ENCODE data around the gene SCGB1A1.
"Not testable (repeated sequence)": the region's sequence is repeated elsewhere in the genome, so short reads cannot be mapped to it uniquely, and the experiment has no call there.

SCGB1A1 gene

DNA sequence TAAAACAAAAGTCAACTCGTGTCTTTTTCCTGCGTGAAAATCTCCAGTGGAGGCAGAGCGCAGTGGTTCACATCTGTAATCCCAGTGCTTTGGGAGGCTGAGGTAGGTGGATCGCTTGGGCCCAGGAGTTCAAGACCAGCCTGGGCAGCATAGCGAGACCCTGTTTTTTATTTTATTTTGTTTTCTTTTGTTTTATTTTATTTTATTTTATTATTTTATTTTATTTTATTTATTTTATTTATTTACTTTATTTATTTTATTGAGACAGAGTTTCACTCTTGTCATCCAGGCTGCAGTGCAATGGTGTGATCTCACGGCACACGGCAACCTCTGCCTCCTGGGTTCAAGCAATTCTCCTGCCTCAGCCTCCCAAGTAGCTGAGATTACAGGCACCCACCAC lies 31.1 kb downstream of the SCGB1A1 start:
- not testable (repeated sequence) for DNase-seq (ENCODE audit: low read depth)

DNA sequence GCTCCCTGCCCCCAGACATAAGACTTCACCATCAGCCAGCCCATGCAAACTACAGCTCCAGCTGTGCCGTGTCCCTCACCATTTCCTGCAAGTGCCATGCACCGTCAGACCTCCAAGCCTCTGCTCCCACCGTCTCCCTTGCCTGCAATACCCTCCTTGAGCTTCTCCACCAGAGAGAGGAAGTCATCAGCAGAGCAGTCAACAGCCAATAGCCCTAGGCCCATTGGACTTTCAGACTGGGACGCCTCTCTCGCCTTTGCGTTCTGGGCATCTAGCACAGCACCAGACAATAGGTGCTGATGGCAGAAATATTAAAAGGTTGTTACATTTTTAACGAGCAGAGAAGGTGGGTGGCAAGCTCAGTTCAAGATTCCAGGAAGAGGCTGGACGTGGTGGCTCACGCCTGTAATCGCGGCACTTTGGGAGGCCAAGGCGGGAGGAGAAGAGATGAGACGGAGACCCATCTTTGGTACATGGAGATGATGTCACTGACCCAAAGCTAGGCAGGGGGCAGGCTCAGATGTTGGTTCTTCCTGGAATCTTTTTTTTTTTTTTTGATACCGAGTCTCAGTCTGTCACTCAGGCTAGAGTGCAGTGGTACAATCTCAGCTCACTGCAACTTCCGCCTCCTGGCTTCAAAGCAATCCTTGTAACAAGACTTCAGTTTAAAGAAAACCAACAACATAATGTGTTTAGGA lies 31.9 kb downstream of the SCGB1A1 start:
- no peak for DNase-seq (ENCODE audit: low read depth)

DNA sequence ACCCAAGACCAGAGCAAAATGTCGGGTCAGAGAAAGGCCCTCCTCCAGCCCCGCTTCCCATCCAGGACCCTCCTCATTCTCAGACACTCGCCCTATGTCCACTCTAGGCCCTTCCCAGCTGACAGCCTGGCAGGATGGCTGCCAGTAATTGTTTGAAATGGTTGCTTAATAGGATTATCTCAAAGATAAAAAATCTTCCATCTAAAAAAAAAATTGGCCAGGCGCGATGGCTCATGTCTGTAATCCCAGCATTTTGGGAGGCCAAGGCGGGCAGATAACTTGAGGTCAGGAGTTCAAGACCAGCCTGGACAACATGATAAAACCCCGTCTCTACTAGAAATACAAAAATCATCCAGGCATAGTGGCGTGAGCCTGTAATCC lies 32.4 kb downstream of the SCGB1A1 start:
- no peak for DNase-seq (ENCODE audit: low read depth)

DNA sequence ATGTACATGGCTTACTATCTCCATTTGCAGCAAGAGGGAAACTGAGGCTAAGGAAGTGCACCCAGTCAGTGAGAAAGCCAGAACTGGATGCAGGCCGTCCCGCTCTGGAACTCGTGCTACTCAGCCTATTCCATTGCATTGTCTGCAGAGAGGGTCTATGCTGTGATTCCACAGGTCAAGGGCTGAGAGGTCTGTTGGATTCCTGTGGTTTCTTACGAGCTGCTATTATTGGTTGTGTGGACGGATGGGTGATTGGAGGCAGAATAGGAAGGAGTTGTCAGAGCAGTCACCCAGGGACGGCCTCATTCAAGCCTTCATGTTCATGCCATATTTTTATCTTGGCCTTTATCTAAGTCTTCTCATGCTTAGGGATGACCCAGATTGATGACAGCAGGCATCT lies 33.4 kb downstream of the SCGB1A1 start:
- DNase-seq (ENCODE audit: low read depth): no peak

DNA sequence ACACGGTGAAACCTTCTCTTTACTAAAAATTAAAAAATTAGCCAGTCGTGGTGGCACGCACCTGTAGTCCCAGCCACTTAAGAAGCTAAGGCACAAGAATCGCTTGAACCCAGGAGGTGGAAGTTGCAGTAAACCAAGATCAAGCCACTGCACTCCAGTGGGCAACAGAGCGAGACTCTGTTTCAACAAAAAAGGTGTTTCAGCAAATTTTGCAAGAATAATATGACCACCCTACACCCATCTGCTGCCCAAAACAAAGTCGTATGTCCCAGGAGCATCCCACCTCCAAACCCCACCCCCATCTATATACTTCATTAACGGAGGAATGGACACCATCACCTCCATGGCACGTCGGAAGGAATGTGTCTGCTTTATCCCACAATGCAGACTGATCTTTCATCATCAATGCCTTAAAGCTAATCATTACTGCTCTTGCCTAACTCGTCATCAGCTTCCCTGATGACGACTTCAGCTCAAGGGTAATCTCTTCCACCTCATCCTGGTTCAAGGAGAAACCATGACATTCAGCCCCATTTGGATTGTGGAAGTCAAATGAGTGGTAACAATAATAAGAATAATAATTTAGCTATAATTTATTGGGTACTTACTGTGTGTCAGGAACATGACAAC lies 34.1 kb downstream of the SCGB1A1 start:
- no peak for DNase-seq (ENCODE audit: low read depth)

DNA sequence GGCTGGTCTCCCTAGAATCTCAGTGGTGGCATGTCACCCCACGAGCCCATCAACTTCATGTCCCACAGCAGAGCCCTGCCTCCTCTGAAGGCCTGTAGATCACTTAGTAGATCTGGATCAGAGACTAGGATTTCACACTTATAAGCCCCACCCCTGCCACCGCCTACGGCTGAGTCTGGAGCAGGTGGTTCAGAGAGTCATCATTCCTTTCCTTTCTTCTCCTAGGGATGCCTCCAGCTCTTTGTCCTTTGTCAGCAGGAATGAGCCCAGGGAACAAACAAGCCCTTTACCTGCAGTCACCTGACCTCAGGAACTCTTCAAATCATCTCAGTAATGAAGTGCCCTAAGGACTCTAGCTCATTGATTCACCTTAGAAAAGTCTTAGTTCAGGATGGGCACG lies 37.8 kb downstream of the SCGB1A1 start:
- no peak for DNase-seq (ENCODE audit: low read depth)

DNA sequence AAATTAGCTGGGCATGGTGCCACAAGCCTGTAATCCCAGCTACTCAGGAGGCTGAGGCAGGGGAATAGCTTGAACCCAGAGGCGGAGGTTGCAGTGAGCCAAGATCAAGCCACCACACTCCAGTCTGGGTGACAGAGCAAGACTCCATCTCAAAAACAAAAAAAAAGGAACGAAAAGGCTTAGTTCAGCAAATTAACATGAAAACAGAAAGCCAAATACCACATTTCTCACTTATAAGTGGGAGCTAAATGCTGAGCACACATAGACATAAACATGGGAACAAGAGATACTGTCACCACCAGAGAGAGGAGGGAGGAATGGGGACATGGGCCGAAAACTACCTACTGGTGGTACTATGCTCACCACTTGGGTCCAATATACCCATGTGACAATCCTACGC lies 38.6 kb downstream of the SCGB1A1 start:
- no peak for DNase-seq (ENCODE audit: low read depth)

DNA sequence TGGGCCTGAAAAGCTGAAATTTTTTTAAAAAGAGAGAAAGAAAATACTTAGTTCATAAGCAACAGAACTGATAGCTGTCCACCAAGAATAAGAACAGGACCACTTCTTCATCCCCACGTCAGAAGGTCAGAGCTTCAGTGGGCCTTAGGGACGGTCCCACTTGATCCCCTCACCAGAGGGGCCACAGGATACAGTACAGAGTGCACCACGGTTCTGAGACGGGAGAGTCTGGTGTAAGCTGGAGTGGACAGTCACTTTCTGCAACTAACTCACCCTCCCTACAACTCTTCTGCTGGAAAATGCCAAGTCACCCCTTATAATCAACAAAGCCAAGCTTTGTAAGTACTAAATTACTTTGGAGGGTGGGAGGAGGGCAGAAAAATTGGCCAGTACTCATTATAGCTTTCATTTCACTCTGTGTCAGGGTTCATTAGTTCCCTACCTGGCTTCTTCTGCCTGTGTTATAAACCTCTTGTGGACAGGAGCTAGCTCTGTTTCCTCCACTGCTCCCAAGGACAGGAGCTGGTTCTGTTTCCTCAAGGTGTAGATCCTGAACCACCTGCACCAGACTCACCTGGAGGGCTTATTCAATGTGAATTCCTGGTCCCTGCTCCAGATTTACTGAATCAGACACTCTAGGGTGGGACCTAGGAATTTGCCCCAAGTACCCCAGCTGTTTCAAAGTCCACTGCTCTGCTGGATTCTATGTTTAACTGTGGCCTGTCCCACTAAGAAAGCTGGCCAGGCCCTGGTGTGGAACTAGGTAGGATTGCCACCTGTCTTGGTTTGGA lies 39.6 kb downstream of the SCGB1A1 start:
- no peak for DNase-seq (ENCODE audit: low read depth)

DNA sequence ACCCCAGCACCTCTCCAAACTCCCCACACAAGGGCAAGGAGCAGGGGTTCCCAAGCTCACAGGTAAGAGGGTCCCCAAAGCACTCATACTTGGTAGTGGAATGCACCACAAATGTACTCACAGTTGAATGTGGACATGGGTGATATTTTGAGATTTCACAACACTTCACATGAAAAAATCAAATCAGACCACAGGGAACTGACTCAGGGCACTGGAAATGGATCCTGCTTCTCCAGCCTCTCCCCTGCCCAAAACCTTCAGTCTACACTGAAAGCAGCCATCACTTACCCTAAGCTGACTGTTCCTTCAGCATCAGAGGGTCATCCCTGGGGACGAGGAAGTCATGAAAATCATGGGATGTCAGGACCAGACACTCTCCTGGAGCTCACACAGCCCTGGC lies 40.2 kb downstream of the SCGB1A1 start:
- no peak for DNase-seq (ENCODE audit: low read depth)

DNA sequence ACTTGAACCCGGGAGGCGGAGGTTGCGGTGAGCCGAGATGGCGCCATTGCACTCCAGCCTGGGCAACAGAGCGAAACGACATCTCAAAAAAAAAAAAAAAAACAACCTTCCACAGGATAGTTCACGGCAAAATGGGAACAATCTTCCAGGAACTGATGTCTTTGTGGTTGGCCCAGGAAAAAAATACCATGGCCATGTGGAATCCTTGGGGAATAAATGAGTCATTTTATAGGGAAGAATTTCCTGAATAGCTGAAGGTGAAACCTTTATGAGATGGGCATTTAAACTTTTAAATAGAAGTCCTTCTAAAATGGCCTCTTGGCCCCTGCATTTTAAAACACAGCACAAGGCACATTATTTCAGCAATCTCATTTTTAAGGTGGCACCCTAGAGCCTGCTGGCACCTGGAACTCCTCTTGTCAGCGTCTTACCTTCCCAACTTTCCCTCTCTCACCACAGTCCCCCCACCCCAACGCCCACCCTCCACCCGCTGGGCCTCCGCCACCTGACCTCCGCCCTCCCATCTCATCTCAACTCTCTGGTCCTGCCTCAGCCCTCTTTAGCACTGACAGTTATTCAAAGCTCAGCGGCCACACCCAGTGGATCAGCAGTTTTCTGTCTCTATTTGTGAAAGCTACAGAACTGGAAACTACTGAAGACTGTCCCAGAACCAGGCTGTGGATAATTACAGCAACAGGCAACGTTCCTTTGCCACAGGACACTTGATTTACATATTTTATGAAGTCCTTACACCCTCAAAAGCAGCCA lies 43.1 kb downstream of the SCGB1A1 start:
- no peak for DNase-seq (ENCODE audit: low read depth)

DNA sequence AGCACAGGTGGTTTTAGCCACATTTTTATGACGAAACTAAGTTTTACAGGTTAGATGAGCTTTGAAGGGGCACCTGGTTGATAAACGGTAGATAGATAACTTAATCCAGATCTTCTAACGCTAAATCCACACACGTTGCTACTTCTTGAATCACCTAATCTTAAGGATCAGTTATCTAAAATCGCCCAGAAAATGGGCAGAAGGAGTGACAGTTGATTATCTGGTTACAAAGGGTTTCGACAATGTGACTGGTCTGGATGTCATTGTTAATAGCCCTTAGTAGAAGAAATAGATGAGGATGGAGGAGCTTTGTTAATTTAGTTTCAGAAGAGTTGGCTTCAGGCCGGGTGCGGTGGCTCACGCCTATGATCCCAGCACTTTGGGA lies 43.7 kb downstream of the SCGB1A1 start:
- no peak for DNase-seq (ENCODE audit: low read depth)

DNA sequence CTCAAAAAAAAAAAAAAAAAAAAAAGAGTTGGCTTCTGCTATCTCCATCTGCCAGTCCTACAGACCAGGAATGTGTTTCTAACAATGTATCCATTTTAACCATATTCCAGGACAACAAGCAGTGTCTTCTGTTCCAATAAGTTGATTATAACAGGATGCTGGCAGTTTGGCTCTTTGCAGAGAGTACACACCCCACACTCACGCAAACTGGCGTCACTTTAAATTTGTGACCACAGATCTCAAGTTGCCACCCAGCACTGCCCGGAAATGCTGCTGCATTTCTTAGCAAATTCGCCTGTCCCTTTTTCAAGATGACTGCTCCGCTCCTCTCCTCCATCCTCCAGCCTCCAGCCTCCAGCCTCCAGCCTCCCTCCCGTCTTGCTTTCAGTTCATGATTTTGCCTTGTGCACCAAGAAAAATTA lies 44.3 kb downstream of the SCGB1A1 start:
- no peak for DNase-seq (ENCODE audit: low read depth)

DNA sequence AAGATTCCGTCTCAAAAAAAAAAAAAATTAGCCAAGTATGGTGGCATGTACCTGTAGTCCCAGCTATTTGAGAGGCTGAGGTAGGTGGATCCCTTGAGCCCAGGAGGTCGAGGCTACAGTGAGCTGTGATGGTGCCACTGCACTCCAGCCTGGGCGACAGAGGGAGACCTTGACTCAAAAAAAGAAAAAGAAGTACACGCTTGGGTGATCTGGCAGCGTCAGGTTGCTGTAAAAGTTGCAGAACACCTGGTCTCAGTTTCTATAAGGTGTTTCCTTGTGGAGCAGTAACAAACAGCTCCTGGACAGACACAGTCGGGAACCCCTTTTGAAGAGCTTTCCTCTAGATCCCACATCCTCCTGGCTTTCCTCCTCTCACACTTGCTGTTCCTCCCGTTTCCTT lies 45.8 kb downstream of the SCGB1A1 start:
- no peak for DNase-seq (ENCODE audit: low read depth)

DNA sequence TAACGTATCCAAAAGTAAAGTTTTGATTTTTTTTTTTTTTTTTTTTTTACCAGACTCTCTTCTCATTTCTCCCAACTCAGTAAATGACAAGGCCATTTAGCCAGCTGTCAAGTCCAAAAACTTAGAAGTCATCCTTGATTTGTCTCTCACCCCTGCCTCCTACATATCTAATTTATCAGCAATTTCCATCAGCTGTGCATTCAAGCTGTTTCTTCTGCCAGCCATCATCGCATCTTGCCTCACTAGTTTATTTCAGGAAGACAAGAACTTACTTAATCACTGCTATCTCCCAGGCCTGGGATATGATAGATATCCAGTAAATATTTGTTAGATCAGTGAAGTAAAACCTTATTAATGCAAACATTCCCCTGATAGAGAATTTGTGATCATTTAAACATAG lies 47.6 kb downstream of the SCGB1A1 start:
- no peak for DNase-seq (ENCODE audit: low read depth)

DNA sequence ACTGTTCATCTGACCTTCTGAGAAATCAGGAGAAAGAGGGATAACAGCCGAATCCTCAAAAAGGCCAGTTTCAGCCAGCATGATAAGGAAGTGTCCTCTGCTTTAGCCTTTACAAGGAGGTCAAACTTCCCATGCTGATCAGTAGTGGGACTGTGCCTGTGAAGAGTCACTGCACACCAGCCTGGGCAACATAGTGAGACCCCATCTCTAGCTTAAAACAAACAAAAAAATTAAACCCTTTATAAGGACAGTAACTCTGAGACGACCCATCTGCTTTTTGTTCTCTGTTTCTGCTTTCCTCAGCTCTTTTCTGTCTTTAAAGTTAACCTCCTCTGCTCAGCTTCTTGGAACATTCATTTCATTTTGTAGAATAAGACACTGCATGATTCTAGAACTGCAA lies 49.7 kb downstream of the SCGB1A1 start:
- DNase-seq (ENCODE audit: low read depth): no peak

DNA sequence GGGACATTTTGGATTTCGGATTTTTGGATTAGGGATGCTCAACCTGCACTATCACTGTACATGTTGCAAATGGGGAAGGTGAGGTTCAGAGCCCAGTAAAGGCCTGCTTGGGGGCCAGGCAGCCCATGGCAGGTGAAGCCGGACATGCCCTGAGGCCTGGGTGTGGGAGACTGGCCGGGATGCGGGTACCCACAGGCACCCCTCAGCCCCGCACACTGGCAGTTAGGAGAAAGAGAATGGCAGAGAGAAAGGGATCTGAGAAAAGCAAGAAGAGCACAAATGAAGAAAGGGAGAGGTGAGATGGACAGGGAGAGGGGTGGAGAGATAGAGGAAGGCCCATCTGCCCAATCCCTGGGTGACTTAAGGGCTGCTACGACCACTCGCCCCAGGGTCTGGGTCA lies 52.8 kb downstream of the SCGB1A1 start:
- DNase-seq (ENCODE audit: low read depth): no peak

DNA sequence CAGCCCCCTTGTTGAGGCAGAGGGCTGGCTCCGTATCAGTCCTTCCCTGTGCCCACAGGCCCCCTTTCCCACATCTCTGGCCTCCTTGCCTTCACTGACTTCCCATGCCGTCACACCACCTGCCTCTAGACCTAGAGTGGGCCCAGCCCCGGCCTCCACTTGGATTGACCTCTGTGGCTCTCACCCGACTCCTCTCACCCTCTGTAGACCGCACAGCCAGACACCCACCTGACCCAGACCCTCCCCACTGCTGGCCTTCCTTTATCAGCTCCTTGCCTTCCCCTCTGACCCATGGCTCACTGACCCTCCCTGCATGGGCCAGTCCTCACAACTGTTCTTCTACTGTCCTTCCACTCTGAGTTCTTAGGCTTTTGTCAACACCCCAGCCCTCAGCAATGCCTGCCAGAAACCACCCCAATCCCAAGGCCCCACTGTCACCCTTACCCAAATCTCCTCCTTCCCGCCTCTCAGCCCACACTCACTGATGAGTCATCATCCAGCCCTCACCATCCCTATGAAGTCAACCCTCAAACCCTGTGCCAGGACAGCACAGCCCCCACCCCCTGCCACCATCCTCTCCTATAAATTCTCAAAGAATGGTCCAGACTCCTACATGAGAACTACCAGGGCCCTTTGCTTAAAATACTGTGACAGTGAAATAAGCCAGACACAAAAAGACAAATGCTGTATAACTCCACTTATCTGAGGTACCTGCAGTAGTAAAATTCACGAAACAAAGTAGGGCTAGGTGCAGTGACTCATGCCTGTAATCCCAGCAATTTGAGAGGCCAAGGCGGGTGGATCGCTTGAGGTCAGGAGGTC lies 53.4 kb downstream of the SCGB1A1 start:
- DNase-seq (ENCODE audit: low read depth): no peak

Measured in activated T-helper 1 cell treated with Interleukin-2 at 50 U/mL for 16 hours (primary cell).